C4-2B (cell line): ENCODE measurements around the gene CAMTA1.

Experiments used
- CTCF ChIP-seq: fragments of 450-650 bp; conservative IDR thresholded peaks from 2 replicates; pipeline ENCODE4 v1.5.1; 2017; ENCODE audit warnings: mild to moderate bottlenecking
- ZFX ChIP-seq: fragments of 450-650 bp; IDR thresholded peaks from 2 replicates; pipeline ENCODE4 v1.6.1; 2017

GRCh38 chr1:7589080-7589735 is 804.0 kb downstream of the CAMTA1 start:
- TF ChIP-seq CTCF = no peak
- no peak for TF ChIP-seq ZFX
